NT2/D1 (cell line): ENCODE measurements around the gene C2CD3.

ENCODE experiments used
- DNase-seq: peaks from one replicate; pipeline ENCODE4 v3.0.0-alpha.2; 2011; ENCODE audit warnings: low read depth, low spot score
- H3K27me3 ChIP-seq: 2 replicates; pipeline ENCODE4 v1.6.0; 2011; ENCODE audit warnings: mild to moderate bottlenecking; ENCODE audit not compliant: insufficient read length, insufficient read depth
- H3K36me3 ChIP-seq: 2 replicates; pipeline ENCODE4 v1.6.1; 2011; ENCODE audit warnings: mild to moderate bottlenecking, low read length, mixed read lengths; ENCODE audit not compliant: insufficient read depth, insufficient read length
- H3K4me1 ChIP-seq: 2 replicates; pipeline ENCODE4 v1.5.1; 2011; ENCODE audit not compliant: insufficient read depth, insufficient read length
- H3K4me3 ChIP-seq: 2 replicates; pipeline ENCODE4 v1.5.1; 2011; ENCODE audit warnings: low read depth; ENCODE audit not compliant: insufficient read length
- H3K9ac ChIP-seq: 2 replicates; pipeline ENCODE4 v1.6.0; 2011; ENCODE audit warnings: low read depth; ENCODE audit not compliant: insufficient read length
- H3K9me3 ChIP-seq: 2 replicates; pipeline ENCODE4 v1.5.1; 2011; ENCODE audit warnings: mild to moderate bottlenecking, low read length; ENCODE audit not compliant: insufficient read depth
- SUZ12 ChIP-seq: IDR thresholded peaks from 2 replicates; pipeline ENCODE4 v1.6.1; 2011; ENCODE audit not compliant: insufficient read length, insufficient read depth; ENCODE audit errors: extremely low read depth
- YY1 ChIP-seq: IDR thresholded peaks from 2 replicates; pipeline ENCODE4 v1.6.1; 2011; ENCODE audit not compliant: insufficient read length, insufficient read depth
- ZNF274 ChIP-seq: IDR thresholded peaks from 2 replicates; pipeline ENCODE4 v1.6.1; 2011; ENCODE audit warnings: mild to moderate bottlenecking, low read depth, low read length

C2CD3 gene

DNA sequence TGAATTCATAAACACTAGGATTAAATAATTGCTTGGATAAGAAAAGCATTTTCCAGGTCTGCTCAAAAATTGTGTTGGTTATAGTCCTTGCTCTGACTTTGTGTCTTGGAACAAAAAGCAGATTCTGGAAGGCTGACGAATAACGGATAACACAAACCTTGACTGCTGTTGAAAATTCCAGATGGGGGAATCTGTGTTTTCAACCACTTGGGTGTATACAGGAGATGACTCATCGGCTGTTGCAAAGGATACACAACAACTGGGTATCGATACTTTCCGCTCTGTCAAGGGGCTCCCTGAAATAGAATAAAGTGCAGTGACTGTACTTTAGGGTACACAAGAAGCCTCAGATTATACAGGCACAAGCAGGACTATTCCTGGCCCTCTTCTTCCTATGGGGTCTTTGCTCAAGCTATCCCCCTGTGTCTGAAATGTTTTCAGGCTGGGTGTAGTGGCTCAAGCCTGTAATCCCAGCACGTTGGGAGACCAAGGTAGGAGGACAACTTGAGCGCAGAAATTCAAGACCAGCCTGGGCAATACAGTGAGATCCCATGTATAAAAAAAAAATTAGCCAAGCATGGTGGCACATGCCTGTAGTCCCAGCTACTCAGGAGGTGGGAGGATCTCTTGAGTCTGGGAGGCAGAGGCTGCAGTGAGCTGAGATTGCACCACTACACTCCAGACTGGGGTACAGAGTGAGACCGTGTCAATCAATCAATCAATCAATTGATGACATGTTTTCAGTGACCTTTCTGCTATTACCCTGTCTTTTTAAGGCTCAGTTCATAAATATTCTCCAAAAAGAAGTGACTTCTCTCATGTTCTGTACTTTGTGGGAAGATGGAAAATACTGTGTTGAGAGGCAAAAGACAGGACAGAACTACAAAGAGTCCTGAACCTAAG lies 113.3 kb downstream of the C2CD3 start:
- Histone ChIP-seq H3K9me3 (no peaks in the 10 kb centered on the region), H3K9ac (no peak overlapping the region), H3K4me1 (no peaks in the 10 kb centered on the region), H3K27me3 (no peaks in the 10 kb centered on the region), H3K36me3 (peaks cover 6% of the 10 kb centered on the region), H3K4me3 (no peak overlapping the region)
- DNase-seq, result no peak
- TF ChIP-seq ZNF274 (no peak), SUZ12 (no peak), YY1 (no peak)

DNA sequence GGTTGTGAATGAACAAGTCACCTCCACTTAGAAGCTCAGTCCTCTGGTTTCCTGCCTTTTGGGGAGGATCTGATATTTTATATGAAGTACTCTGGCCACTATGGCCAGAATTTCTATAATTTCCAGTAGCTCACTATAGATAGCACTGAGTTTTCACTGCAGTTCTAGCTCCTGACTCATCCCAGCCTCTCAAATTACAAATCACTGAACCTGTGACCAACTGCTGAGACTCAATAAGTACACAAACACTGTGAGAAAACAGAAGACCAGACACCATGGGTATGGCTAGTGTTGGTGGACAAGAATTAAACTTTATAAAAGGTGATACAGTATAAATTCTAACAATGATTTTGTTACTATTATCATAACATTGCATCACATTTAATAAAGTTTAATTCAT lies 114.9 kb downstream of the C2CD3 start:
- DNase-seq, result no peak
- peaks cover 8% of the 10 kb centered on the region for H3K36me3 ChIP-seq
- no peak for TF ChIP-seq SUZ12
- no peak for TF ChIP-seq ZNF274
- TF ChIP-seq YY1, result no peak
- no peak overlapping the region for H3K4me3 ChIP-seq
- no peaks in the 10 kb centered on the region for H3K27me3 ChIP-seq
- no peaks in the 10 kb centered on the region for H3K4me1 ChIP-seq
- H3K9ac ChIP-seq, result no peak overlapping the region
- H3K9me3 ChIP-seq, result no peaks in the 10 kb centered on the region

DNA sequence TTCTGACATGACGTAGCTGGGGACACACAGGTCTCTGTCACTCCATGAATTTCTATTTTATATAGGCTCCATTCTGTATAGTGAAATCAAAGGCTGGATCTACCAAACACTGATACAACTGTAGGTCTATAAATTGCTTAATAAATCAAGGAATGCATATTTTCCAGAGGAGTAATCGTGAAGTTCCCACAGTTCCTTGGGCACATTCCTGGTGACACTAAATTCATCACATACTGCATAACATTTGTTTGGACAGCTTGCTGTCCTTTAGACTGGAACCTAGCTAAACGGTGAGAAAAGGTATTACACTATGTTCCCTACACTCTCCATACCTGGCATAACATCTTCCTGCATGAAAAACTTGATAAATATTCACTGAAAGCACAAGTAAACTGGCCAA lies 120.3 kb downstream of the C2CD3 start:
- no peak overlapping the region for H3K4me3 ChIP-seq

DNA sequence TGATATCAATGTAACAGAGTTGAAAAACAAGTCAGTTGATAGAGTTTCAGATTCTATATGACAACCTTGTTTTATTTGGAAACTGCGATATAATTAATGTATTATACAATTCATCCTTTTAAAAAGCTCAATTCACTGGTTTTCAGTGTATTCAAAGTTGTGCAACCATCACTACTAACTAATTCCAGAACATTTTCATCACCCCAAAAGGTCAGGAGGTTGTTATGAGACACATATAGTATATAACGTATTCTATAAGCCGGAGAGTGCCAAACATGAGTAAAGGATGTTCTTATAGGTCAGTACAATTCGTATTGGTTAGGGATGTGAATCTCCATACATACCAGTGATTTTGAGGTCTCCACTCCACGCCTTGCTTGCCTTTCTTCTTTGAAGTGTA lies 121.8 kb downstream of the C2CD3 start:
- TF ChIP-seq YY1 (no peak), SUZ12 (no peak), ZNF274 (no peak)
- Histone ChIP-seq H3K27me3 (no peaks in the 10 kb centered on the region), H3K36me3 (peaks cover 25% of the 10 kb centered on the region), H3K9ac (no peak overlapping the region), H3K4me3 (no peak overlapping the region), H3K4me1 (no peaks in the 10 kb centered on the region), H3K9me3 (no peaks in the 10 kb centered on the region)
- no peak for DNase-seq

More for the DNA sequence above, 120.3 kb downstream of the C2CD3 start:
- Histone ChIP-seq H3K36me3 (peaks cover 25% of the 10 kb centered on the region), H3K27me3 (no peaks in the 10 kb centered on the region), H3K9me3 (no peaks in the 10 kb centered on the region), H3K9ac (no peak overlapping the region), H3K4me1 (no peaks in the 10 kb centered on the region)
- no peak for DNase-seq
- TF ChIP-seq ZNF274 (no peak), SUZ12 (no peak), YY1 (no peak)

DNA sequence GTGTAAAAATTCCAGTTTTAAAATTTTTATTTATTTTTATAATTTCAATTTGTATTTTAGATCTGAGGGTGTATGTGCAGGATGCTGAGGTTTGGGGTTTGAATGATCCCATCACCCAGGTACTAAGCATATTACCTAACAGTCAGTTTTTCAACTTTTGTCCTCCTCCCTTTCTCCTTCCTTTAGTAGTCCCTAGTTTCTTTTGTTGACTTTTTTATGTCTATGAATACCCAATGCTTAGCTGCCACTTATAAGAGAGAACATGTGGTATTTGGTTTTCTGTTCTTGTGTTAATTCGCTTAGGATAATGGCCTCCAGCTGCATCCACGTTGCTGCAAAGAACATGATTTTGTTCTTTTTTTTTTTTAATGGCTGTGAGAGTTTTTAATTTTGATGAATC lies 126.3 kb downstream of the C2CD3 start:
- no peak for DNase-seq
- H3K9me3 ChIP-seq, result no peaks in the 10 kb centered on the region
- H3K27me3 ChIP-seq, result no peaks in the 10 kb centered on the region
- no peak overlapping the region for H3K4me3 ChIP-seq
- TF ChIP-seq YY1, result no peak
- no peak for TF ChIP-seq ZNF274
- TF ChIP-seq SUZ12, result no peak
- H3K9ac ChIP-seq, result no peak overlapping the region
- H3K4me1 ChIP-seq, result no peaks in the 10 kb centered on the region
- peaks cover 36% of the 10 kb centered on the region for H3K36me3 ChIP-seq

DNA sequence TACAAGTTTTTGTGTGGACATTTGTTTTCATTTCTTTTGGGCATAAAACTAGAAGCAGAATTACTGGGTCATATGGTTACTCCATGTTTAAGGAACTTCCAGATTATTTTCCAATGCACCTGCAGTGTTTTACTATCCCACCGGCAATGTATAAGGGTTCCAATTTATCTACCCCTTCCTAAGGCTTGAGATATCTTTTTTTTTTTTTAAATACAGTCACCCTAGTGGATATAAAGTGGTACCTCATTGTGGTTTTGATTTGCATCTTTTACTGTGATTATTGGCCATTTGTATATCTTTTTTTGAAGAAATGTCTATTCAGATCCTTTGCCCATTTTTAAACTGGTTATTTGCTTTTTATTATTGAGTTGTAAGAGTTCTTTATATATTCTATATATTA lies 127.4 kb downstream of the C2CD3 start:
- H3K4me3 ChIP-seq, result no peak overlapping the region
- no peaks in the 10 kb centered on the region for H3K27me3 ChIP-seq
- no peaks in the 10 kb centered on the region for H3K9me3 ChIP-seq
- peaks cover 41% of the 10 kb centered on the region for H3K36me3 ChIP-seq
- TF ChIP-seq ZNF274 (no peak), YY1 (no peak), SUZ12 (no peak)
- no peak overlapping the region for H3K9ac ChIP-seq
- no peaks in the 10 kb centered on the region for H3K4me1 ChIP-seq
- DNase-seq, result no peak

DNA sequence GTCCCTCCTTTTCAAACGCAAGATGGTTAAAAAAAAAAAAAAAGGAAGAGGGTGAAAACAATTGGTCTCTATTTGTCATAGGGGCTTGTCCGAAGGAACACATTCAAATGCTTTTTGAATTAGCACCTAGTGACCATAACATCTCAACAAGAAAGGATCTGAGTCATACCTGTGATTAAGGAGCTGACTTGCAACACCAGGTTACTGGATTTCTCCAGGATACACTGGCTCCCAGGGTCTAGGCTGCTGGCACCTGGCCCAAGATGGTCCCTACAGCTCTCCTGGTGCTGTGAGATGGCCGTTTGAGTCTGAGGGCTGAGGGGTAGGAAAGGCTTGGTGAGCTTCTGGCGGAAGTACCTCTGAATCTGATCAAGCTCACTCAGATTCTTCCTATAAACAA lies 133.5 kb downstream of the C2CD3 start:
- Histone ChIP-seq H3K27me3 (no peaks in the 10 kb centered on the region), H3K4me3 (no peak overlapping the region), H3K9me3 (no peaks in the 10 kb centered on the region), H3K36me3 (peaks cover 58% of the 10 kb centered on the region), H3K4me1 (no peaks in the 10 kb centered on the region), H3K9ac (no peak overlapping the region)
- DNase-seq, result no peak
- TF ChIP-seq SUZ12, result no peak
